Keratinocyte (primary cell): ENCODE results near the gene KIRREL2. TPM values are rescaled to one million over a fixed set of nuclear protein-coding genes. Genes with fewer than 3 reads are reported as not detected.

ENCODE experiments used
- DNase-seq: peaks from one replicate; pipeline ENCODE4 v3.0.0-alpha.2; 2011; ENCODE audit warnings: low read depth, missing footprints, low spot score
- FAIRE-seq: peaks from 2 replicates; lab custom pipeline; 2011; peaks lifted over from hg19 to GRCh38; lab: Jason Lieb, UNC
- H2AFZ ChIP-seq: 2 replicates; pipeline ENCODE4 v1.6.0; 2012; ENCODE audit warnings: low read length, control low read depth, inconsistent platforms; ENCODE audit not compliant: control insufficient read depth
- H3K27ac ChIP-seq: 2 replicates; pipeline ENCODE4 v1.5.1; 2011; ENCODE audit warnings: low read length; ENCODE audit not compliant: control insufficient read depth, insufficient read depth
- H3K27me3 ChIP-seq: 3 replicates; pipeline ENCODE4 v1.6.0; 2011; ENCODE audit warnings: low read length; ENCODE audit not compliant: control insufficient read depth, insufficient read depth; ENCODE audit errors: extremely low read depth
- H3K36me3 ChIP-seq, 2 experiments: 2 replicates in 1 of 2; 3 replicates in 1 of 2; pipeline ENCODE4 v1.5.1; 2011; ENCODE audit warnings: low read length in 2 of 2, mild to moderate bottlenecking in 1 of 2; ENCODE audit not compliant: control insufficient read depth in 2 of 2, insufficient read depth in 2 of 2; ENCODE audit errors: extremely low read depth in 1 of 2
- H3K4me1 ChIP-seq: 3 replicates; pipeline ENCODE4 v1.5.1; 2011; ENCODE audit warnings: low read length; ENCODE audit not compliant: control insufficient read depth, insufficient read depth; ENCODE audit errors: extremely low read depth
- H3K4me2 ChIP-seq: 3 replicates; pipeline ENCODE4 v1.6.0; 2011; ENCODE audit warnings: low read depth, low read length; ENCODE audit not compliant: control insufficient read depth, insufficient read depth; ENCODE audit errors: extremely low read depth
- H3K4me3 ChIP-seq, 3 experiments: fragments of 200-600 bp in 1 of 3; sonication (generic) in 1 of 3; 2 replicates in 2 of 3; 3 replicates in 1 of 3; pipeline ENCODE4 v1.5.1; 2011 to 2016; ENCODE audit warnings: low read length in 3 of 3, mild to moderate bottlenecking in 3 of 3, control low read depth in 2 of 3, inconsistent platforms in 1 of 3, low read depth in 1 of 3, mixed read lengths in 1 of 3, mixed run types in 1 of 3, moderate library complexity in 1 of 3; ENCODE audit not compliant: control insufficient read depth in 2 of 3, insufficient read depth in 2 of 3; ENCODE audit errors: extremely low read depth in 1 of 3
- H3K79me2 ChIP-seq: 2 replicates; pipeline ENCODE4 v1.6.0; 2012; ENCODE audit warnings: low read length; ENCODE audit not compliant: control insufficient read depth, insufficient read depth
- H3K9ac ChIP-seq: 3 replicates; pipeline ENCODE4 v1.6.0; 2011; ENCODE audit warnings: low read length; ENCODE audit not compliant: control insufficient read depth, insufficient read depth; ENCODE audit errors: extremely low read depth
- H3K9me1 ChIP-seq: 3 replicates; pipeline ENCODE4 v1.6.0; 2011; ENCODE audit warnings: low read length; ENCODE audit not compliant: control insufficient read depth, insufficient read depth; ENCODE audit errors: extremely low read depth
- H3K9me3 ChIP-seq: 2 replicates; pipeline ENCODE4 v1.5.1; 2012; ENCODE audit warnings: low read depth, low read length; ENCODE audit not compliant: control insufficient read depth
- H4K20me1 ChIP-seq: 3 replicates; pipeline ENCODE4 v1.6.0; 2011; ENCODE audit warnings: low read length; ENCODE audit not compliant: control insufficient read depth, insufficient read depth; ENCODE audit errors: extremely low read depth
- CTCF ChIP-seq, 3 experiments: IDR thresholded peaks in 1 of 3; conservative IDR thresholded peaks in 1 of 3; optimal IDR thresholded peaks in 1 of 3; 2 replicates in 2 of 3; 3 replicates in 1 of 3; pipeline versions ENCODE3 to v1.5.1; 2011; ENCODE audit warnings: low read length in 3 of 3, mild to moderate bottlenecking in 3 of 3, moderate library complexity in 2 of 3, control low read depth in 1 of 3, inconsistent platforms in 1 of 3; ENCODE audit not compliant: insufficient read depth in 2 of 3; ENCODE audit errors: extremely low read depth in 1 of 3
- EZH2 ChIP-seq: IDR thresholded peaks from one replicate; pipeline ENCODE4 v1.6.1; 2012; ENCODE audit warnings: inconsistent platforms, mild to moderate bottlenecking, low read length, moderate library complexity
- dilution Hi-C: fragments of 300-500 bp; cut with MboI; formaldehyde crosslinking; loops from one replicate; pipeline ENCODE4 v1.7.0; 2020; ENCODE audit warnings: low sequenced_read_pairs; ENCODE audit not compliant: extremely low pct_ligation_motif_present
- polyA minus RNA-seq, 3 experiments: library from RNA; depleted of rRNA, polyadenylated mRNA; stranded (reverse); fragments of >200 nt; gene quantifications; 1 replicate in 1 of 3; 2 replicates in 1 of 3; 3 replicates in 1 of 3; pipeline ENCODE4 v1.2.3, GENCODE V29; 2011
- polyA plus RNA-seq, 5 experiments: library from polyadenylated mRNA; depleted of rRNA in 3 of 5; stranded (reverse) in 3 of 5; stranded (forward) in 1 of 5; unstranded in 1 of 5; fragments of >200 nt; gene quantifications; 1 replicate in 1 of 5; 2 replicates in 3 of 5; 3 replicates in 1 of 5; pipeline versions ENCODE4 v1.2.1 to v1.2.3, GENCODE V29; 2011 to 2012; ENCODE audit warnings: missing spikeins in 2 of 5, low read depth in 1 of 5, low replicate concordance in 1 of 5

KIRREL2 gene
- polyA plus RNA-seq (0.02 TPM in 1 of 3 replicates, not detected in the others), polyA minus RNA-seq (not detected in 3 replicates)
- not detected for polyA plus RNA-seq (2011; ENCODE audit: low read depth)
- polyA plus RNA-seq (2011; cell fraction: cytosol; rRNA removed): not detected in 2 replicates
- 0.05 TPM in 1 of 2 replicates, not detected in the other for polyA plus RNA-seq (2011; cell fraction: nucleus; rRNA removed)
- 0.03 TPM in 1 of 2 replicates, not detected in the other for polyA plus RNA-seq (2012; ENCODE audit: low replicate concordance)
- not detected for polyA minus RNA-seq (2011; cell fraction: cytosol; rRNA and poly(A)+ RNA removed)
- not detected in 2 replicates for polyA minus RNA-seq (2011; cell fraction: nucleus; rRNA and poly(A)+ RNA removed)

DNA sequence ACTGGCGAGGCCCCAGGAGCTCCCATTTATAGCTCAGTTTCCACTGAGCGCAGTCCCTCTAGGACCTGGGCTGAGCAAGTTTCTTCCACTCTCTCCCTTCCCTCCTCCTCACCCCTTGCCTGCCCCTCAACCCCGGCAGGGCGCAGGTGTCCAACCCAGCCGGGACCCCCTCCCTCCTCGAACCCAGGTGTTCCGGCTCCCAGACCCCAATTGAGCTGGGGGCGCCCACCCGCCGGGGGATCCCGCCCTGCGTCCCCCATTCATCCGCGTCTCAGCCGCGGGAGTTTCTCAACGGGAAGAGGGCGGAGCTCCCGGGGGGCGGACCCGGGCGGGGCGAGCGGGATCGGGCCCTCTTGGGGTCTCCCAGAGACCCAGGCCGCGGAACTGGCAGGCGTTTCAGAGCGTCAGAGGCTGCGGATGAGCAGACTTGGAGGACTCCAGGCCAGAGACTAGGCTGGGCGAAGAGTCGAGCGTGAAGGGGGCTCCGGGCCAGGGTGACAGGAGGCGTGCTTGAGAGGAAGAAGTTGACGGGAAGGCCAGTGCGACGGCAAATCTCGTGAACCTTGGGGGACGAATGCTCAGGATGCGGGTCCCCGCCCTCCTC is at the start of gene KIRREL2:
Gene KIRREL2 (plus strand): TSS at position 366 of the 604 bp plus-strand sequence. CDS start 209 bp downstream, at position 575.
- dilution Hi-C loops: no loop called here
- DNase-seq (no peak), FAIRE-seq (no peak)
- Histone ChIP-seq H3K9me1 (no peaks in the 10 kb centered on the region), H3K36me3 (no peaks in the 10 kb centered on the region), H3K4me1 (no peaks in the 10 kb centered on the region), H3K4me3 (peak within 1 kb of the TSS; percentile 28 to 59 (median 54)), H3K4me2 (peak within 1 kb of the TSS; percentile 66), H2AFZ (peak within 1 kb of the TSS; percentile 56), H4K20me1 (no peaks in the 10 kb centered on the region), H3K27ac (no peak within 1 kb of the TSS), H3K9ac (no peak within 1 kb of the TSS), H3K79me2 (no peaks in the 10 kb centered on the region), H3K9me3 (no peaks in the 10 kb centered on the region), H3K27me3 (peaks cover 52% of the 10 kb centered on the region)
- TF ChIP-seq CTCF (optimal IDR thresholded peaks at IDR 0.05 in 1 of 3, IDR thresholded peaks at IDR 0.05 in 1 of 3, conservative IDR thresholded peaks at IDR 0.05 in 1 of 3; ENCODE audit: extremely low read depth in 1 of 3, insufficient read depth in 2 of 3, low read length in 3 of 3) (no peak), EZH2 (peak; percentile 53)

DNA sequence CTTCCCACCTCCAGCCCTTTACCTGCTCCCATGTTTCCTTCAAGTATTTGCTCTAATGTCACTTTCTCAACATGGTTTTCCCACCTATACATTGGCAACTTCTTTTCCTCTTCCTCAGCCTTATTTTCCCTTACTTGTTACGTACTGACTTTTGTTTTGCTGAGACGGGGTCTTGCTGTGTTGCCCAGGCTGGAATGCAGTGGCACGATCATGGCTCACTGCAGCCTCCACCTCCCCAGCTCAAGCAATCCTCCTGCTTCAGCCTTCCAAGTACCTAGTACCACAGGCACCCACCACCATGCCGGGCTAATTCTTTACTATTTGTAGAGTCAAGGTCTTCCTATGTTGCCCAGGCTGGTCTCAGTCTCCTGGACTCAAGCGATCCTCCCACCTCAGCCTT is 49.1 kb upstream of the KIRREL2 start:
- H4K20me1 ChIP-seq: no peaks in the 10 kb centered on the region
- H3K4me2 ChIP-seq: no peak overlapping the region
- FAIRE-seq (no peak), DNase-seq (no peak)
- dilution Hi-C loops: no loop called here
- H3K4me1 ChIP-seq: no peaks in the 10 kb centered on the region
- no peaks in the 10 kb centered on the region for H3K9me1 ChIP-seq
- H3K36me3 ChIP-seq: no peaks in the 10 kb centered on the region
- no peaks in the 10 kb centered on the region for H3K9me3 ChIP-seq
- no peaks in the 10 kb centered on the region for H3K27me3 ChIP-seq
- H3K4me3 ChIP-seq: no peak overlapping the region
- H3K79me2 ChIP-seq: no peaks in the 10 kb centered on the region
- H3K27ac ChIP-seq: no peak overlapping the region
- no peak overlapping the region for H3K9ac ChIP-seq
- no peak overlapping the region for H2AFZ ChIP-seq
- TF ChIP-seq EZH2 (no peak), CTCF (optimal IDR thresholded peaks at IDR 0.05 in 1 of 3, IDR thresholded peaks at IDR 0.05 in 1 of 3, conservative IDR thresholded peaks at IDR 0.05 in 1 of 3; ENCODE audit: extremely low read depth in 1 of 3, insufficient read depth in 2 of 3, low read length in 3 of 3) (no peak)
